Pulmonary artery endothelial cell (primary cell): ENCODE data around the gene MIB1. TPM values are rescaled to one million over a fixed set of nuclear protein-coding genes. Genes with fewer than 3 reads are reported as not detected.
"Not testable (repeated sequence)": the region's sequence is repeated elsewhere in the genome, so short reads cannot be mapped to it uniquely, and the experiment has no call there.

Experiments
- DNase-seq: peaks from one replicate; pipeline ENCODE4 v3.0.0-alpha.2; 2011; ENCODE audit warnings: low read depth, low spot score
- total RNA-seq: library from RNA; depleted of rRNA; stranded (reverse); fragments of >200 nt; gene quantifications from 2 replicates; pipeline ENCODE4 v1.2.3, GENCODE V29; 2014

The MIB1 gene
- 64.0 and 70.2 TPM in 2 replicates for total RNA-seq

GRCh38 chr18:21740538-21741311 lies at the start of gene MIB1:
TSS of gene MIB1 (plus strand) at chr18:21740792. CDS start at chr18:21741584, 792 bp downstream.
- peak; percentile 86 for DNase-seq

- no peak for DNase-seq
These were observed 47.3 kb upstream of the MIB1 start for GRCh38 chr18:21693322-21693721.

GRCh38 chr18:21700528-21701075 lies 40.0 kb upstream of the MIB1 start:
- no peak for DNase-seq

DNA sequence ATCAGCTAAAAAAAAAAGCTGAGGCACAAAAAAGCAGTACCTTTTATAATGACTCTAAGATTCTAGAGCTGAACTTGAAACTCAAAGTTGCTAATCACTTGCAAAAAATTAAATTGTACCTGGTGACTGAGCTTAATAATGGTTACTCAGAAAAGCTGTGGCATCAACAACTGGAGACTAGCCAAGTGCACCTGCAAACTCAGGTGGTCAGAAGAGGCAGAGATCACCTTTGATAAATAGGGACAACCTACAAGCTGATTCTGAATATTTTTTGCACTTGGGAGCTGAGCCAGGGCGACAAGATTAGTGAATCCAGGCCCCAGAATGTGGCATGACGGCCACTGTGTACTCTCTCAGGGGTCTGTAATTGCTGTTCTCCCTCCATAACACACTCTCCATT lies 39.0 kb upstream of the MIB1 start:
- DNase-seq: no peak

GRCh38 chr18:21702602-21703001 lies 38.0 kb upstream of the MIB1 start:
- no peak for DNase-seq

DNA sequence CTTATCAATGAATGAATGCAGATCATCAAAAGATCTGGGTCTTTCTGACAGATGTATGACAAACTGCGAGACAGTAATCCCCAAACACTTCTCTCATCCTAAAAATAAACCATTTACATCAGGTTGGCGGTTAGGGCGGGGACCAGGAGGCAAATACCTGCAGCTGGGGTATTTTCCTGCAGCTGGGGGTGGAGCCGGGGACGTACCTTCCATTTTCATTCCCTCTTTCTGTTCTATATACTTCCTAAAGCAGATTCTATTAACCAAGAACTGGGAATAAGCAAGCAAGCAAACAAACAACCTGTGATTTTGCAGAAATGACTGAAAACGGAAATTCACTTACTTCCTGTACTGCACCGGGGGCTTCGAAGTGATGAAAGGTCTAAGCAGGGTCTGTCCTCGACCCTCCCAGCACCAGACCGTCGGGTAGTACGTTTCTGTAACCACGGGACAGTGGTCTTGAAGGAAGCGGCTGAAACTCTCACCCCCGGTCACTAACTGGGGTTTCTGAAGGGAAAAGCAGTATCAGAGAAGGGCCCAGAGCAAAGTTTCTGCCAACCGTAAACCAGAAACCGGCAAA lies 37.3 kb upstream of the MIB1 start:
- no peak for DNase-seq

DNA sequence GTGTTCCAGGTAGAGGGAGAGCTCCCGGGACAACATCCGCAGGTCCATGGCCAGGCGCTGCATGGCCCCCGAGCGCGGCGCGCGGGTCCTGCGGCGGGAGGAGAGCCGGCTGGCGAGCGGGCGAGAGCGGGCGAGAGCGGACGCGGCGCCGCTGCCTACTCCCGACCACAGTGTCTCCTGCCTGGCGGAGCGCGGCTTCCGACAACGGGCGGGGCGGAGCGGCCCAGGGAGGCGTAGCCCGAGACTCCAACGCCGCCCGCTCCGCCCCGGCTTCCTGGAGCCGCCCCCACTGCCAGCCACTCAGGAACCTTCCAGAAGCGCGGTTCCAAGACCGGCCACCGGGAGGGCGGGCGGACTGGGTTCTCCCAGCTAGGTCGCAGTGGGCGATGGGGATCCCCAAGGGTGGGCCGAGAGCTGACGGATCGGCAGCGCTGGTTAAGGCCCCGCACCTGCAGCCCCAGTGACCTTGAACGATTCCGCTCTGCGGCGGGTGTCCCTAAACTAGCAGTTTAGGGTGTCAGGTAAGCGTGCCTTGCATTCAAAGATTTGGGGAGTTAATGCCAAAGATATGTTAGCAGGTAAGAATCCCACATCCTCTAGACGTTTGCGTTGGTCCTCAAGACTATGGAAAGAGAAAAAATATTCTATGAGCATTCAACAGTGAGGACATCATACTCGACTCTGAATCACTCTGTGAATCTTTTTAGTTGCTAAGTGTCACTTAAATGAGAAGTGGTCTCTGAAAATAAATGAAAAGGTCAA lies 35.8 kb upstream of the MIB1 start, which contains the start of gene ABHD3:
Gene ABHD3 (minus strand): TSS at position 172 of the 762 bp plus-strand sequence. CDS start 109 bp downstream, at position 63.
- peak; percentile 63 for DNase-seq

DNA sequence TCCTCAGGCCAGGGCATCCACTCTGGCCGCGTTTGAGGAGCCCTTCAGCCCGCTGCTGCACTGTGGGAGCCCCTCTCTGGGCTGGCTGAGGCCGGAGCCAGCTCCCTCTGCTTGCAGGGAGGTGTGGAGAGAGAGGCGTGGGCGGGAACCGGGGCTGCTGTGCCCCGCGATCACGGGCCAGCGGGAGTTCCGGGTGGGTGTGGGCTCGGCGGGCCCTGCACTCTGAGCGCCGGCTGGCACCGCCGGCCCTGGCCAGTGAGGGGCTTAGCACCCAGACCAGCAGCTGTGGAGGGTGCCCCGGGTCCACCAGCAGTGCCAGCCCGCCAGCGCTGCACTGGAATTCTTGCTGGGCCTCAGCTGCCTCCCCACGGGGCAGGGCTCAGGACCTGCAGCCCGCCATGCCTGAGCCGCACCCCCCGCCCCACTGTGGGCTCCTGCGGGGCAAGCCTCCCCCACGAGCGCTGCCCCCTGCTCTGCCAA lies 34.2 kb upstream of the MIB1 start:
- no peak for DNase-seq

DNA sequence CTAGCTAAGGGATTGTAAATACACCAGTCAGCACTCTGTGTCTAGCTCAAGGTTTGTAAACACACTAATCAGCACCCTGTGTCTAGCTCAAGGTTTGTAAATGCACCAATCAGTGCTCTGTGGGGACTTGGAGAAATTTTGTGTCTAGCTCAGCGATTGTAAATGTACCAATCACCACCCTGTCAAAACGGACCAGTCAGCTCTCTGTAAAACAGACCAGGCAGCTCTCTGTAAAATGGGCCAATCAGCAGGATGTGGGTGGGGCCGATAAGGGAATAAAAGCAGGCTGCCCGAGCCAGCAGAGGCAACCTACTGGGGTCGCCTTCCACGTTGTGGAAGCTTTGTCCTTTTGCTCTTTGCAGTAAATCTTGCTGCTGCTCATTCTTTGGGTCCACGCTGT lies 33.5 kb upstream of the MIB1 start:
- DNase-seq: not testable (repeated sequence)

DNA sequence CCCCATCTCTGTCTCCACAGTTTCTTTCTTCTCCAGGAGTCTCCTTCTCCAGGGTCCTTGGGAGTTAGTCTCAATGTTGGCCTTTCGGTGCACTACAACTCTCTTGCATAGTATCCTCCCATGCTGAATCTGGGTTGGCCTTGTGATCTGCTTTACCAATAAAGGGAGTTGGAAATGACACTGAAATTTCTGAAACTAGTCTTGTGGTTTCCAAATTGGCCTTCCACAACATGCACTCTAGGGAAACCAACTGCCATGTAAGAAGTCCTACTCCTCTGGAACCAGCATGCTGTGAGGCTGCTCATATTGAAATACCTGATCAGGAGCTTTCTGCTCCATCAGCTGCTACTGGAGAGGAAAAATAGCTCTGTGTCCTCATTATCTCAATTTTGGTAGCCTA lies 26.1 kb upstream of the MIB1 start:
- DNase-seq: no peak

GRCh38 chr18:21722687-21723086 lies 17.9 kb upstream of the MIB1 start:
- DNase-seq: no peak

DNA sequence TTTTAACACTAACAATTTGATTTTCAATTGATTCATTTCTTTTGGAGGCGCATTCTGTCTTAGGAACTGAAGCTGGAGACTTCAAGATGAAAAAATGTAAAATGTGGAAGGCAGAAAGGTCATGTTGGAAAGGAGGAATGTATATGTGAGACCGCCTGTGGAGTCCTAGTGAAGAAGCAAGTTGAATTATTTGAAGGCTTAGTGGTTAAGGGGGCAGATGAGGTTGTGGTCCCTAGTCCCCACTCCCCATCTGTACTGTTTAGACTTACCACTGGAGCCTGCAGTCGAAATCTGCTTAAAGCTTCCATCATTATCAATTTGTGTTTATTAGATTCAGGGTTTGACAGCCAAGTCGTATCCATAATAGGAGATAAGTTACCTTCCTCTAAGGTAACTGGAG lies 15.4 kb upstream of the MIB1 start:
- no peak for DNase-seq

DNA sequence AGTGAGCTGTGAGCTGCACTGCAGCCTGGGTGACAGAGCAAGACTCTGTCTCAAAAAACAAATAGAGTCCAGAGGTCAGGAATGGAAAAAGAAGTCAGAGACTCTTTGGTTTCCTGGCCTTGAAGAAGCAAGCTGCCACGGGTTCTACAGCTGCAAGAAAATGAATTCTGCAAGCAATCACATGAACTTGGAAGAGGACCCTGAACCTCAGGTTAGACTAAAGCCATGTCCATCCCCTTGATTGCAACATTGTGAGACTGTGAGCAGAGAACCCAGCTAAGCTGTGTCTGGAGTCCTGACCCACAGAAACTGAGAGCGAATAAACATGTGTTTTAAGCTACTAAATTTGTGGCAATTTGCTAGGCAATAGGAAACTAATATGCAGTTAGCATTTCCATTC lies 12.9 kb upstream of the MIB1 start:
- no peak for DNase-seq

DNA sequence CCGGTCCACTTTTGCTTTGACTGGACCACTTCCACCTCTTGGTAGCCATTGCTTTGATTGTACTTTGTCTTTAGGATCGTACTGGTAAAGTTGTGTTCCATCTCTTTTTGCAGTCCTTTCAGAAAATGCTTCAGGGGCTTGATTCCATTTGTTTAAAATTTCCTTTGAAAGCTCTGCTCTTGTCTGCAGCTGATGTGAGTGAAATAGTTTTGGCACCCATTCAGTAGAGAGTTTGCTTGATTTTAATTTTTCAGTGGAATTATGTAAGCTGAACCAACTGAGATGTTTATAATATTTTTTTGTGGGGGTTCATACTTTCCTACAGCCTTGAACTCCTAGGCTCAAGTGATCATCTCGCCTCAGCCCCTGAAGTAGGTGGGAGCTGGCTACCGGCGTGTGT lies 7.6 kb upstream of the MIB1 start:
- no peak for DNase-seq

DNA sequence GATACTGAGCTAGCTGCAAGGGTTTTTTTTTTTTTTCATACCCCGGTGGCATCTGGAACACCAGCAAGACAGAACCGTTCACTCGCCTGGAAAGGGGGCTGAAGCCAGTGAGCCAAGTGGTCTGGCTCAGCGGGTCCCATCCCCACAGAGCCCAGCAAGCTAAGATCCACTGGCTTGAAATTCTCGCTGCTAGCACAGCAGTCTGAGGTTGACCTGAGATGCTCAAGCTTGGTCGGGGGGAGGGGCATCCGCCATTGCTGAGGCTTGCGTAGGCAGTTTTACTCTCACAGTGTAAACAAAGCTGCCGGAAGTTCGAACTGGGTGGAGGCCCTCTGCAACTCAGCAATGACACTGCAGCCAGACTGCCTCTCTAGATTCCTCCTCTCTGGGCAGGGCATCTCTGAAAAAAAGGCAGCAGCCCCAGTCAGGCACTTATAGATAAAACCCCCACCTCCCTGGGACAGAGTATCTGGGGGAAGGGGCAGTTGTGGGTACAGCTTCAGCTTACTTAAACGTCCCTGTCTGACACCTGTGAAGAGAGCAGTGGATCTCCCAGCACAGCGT lies 5.1 kb upstream of the MIB1 start:
- DNase-seq: no peak

DNA sequence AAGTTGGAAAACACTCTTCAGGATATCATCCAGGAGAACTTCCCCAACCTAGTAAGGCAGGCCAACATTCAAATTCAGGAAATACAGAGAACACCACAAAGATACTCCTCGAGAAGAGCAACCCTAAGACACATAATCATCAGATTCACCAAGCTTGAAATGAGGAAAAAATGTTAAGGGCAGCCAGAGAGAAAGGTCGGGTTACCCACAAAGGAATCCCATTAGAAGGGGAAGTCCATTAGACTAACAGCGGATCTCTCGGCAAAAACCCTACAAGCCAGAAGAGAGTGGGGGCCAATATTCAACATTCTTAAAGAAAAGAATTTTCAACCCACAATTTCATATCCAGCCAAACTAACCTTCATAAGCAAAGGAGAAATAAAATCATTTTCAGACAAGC lies 3.7 kb upstream of the MIB1 start:
- DNase-seq: not testable (repeated sequence)

DNA sequence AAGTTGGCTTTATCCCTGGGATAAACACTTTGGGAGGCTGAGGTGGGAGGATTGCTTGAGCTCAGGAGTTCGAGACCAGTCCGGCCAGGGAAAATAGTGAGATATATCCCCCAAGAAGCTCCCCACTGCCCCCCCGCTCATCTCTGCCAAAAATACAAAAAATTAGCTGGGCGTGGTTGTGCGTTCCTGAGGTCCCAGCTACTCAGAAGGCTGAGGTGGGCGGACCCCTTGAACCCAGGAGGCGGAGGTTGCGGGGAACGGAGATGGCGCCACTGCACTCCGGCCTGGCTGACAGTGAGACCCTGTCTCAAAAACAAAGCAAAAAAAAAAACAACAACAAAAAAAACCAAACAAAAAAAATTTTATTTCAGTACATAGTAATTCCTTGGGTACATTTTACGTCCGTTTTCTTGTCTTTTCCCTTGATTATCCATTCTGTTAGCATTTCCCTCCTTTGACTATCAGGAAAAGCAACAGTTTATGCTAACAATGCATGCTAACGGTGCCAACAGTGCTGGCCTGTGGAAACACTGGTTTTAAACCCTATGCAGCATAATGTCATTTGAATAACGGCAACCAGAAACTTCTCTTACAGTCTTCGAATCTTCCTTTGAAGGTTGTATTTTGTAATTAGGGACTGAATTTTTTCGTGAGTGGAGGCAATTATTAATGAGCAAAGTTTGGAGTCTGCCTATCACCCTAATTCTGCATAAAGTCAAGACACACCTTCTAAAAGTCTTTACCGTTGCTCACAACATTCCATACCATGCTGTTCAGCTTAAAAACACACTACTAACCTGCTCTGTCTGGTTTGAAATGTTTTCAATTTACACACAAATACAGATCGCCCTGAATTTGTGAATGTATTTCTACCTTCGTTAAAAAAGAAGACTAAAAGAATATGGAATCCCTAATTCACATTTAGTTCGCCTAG lies 721 bp upstream of the MIB1 start:
- peak; percentile 24 for DNase-seq

DNA sequence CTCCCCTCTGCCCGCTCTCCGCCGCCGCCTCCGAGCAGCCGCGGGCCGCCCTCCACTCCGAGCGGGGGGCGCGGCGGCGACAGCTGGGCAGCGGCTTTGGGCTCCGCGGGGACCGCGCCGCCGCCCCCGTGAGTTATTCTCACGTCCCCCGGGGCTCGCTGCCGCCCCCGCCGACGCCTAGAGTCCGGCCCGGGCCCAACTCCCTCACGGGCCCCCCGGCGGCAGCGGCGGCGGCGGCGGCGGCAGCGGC lies 645 bp downstream of the MIB1 start:
- no peak for DNase-seq

- no peak for DNase-seq
These were observed 1.1 kb downstream of the MIB1 start for GRCh38 chr18:21741562-21742314.

GRCh38 chr18:21742315-21742687 lies 1.7 kb downstream of the MIB1 start:
- DNase-seq: no peak
